ENCODE data around the gene PAPLN.

DNA sequence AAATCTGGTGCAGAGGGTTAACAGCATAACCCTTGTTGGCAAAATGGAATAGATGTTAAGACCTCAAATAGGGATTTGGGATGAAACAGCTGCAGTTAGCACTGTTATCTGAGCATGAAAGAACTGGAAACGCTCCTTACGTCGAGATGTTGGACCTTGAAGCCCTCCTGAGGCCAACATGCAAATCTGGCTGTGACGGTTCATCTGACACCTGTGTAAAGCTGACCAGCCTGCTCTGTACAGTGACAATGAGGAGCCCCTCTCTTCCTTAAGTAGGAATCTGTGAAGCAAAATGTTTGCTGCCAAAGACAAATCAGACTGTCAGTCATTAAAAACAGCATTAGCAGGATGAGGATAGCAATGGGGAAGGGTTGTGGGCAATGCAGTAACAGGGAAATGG, 36.5 kb downstream of the PAPLN start:
- TF ChIP-seq, protein P1, sequence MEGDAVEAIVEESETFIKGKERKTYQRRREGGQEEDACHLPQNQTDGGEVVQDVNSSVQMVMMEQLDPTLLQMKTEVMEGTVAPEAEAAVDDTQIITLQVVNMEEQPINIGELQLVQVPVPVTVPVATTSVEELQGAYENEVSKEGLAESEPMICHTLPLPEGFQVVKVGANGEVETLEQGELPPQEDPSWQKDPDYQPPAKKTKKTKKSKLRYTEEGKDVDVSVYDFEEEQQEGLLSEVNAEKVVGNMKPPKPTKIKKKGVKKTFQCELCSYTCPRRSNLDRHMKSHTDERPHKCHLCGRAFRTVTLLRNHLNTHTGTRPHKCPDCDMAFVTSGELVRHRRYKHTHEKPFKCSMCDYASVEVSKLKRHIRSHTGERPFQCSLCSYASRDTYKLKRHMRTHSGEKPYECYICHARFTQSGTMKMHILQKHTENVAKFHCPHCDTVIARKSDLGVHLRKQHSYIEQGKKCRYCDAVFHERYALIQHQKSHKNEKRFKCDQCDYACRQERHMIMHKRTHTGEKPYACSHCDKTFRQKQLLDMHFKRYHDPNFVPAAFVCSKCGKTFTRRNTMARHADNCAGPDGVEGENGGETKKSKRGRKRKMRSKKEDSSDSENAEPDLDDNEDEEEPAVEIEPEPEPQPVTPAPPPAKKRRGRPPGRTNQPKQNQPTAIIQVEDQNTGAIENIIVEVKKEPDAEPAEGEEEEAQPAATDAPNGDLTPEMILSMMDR (IDR thresholded peaks at IDR 0.05; ENCODE audit: poor library complexity) = no peak
- TF ChIP-seq EZH2 (IDR thresholded peaks at IDR 0.05; ENCODE audit: borderline replicate concordance) (no peak), EZH2phosphoT487 (IDR thresholded peaks at IDR 0.05; ENCODE audit: low read depth, severe bottlenecking, unreplicated experiment) (no peak)

Measured in hepatocyte (in vitro differentiated cells).